GM18502 (cell line): ENCODE measurements around the gene FMN2.
"Not testable (repeated sequence)": the region's sequence is repeated elsewhere in the genome, so short reads cannot be mapped to it uniquely, and the experiment has no call there.

Source experiments
- ATAC-seq: cut with Tn5 transposase; IDR thresholded peaks from one replicate; pipeline ENCODE4 v1.9.1; 2021; ENCODE audit warnings: mild to moderate bottlenecking; ENCODE audit not compliant: unreplicated experiment, poor library complexity

The FMN2 gene

DNA sequence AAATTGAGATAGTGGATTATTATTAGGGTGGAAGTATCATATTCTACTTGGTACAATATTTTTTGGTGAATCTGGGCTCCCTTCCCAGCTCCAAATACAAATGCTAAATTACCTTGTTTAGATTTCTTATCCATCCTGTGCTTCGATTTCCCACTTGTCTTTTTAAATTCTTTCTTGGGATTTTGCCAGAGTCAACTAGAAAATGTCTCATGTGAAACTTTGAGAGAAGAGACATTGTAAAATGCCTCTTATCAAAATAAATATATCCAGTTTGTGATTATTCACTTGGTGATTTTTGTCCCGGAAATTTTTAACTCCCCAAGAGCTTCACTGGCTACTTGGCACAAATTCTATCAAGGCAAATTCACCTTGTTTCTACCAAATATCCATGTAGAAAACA is 202.0 kb downstream of the FMN2 start:
- ATAC-seq = no peak

DNA sequence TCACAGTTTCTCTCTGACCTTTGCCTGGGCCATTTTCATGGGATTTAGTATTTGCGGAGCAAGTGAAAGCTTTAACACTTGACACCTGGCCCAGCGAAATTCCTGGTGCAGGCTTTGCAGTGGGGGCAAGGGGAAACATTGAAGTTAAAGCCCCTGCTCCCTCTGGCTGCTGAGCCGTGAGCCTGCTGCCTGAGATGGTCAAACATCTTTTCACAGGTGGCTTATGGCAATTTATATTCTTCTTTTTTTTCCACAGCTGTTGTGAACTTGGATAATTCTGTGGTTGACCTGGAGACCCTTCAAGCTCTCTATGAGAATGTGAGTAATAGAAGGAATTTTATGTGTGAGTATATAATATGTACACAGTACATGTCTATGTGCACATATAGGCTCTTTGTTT is 202.9 kb downstream of the FMN2 start:
- ATAC-seq = no peak

DNA sequence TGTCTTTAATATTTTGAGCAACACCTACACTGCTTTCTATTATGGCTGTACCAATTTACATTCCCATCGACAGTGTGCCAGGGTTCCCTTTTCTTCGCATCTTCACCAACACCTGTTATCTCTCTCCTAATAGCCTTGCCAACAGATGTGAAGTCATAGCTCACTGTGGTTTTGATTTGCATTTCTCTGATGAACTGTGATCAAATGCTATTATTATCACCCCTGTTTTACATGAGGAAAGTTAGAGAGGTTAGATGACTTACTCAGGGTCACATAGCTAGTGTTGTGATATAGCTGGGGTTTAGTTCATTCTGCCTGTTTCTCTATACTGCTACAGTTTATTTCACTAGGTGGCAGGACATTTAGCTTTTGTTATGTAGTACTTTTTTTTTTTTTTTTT is 204.1 kb downstream of the FMN2 start:
- ATAC-seq = no peak

DNA sequence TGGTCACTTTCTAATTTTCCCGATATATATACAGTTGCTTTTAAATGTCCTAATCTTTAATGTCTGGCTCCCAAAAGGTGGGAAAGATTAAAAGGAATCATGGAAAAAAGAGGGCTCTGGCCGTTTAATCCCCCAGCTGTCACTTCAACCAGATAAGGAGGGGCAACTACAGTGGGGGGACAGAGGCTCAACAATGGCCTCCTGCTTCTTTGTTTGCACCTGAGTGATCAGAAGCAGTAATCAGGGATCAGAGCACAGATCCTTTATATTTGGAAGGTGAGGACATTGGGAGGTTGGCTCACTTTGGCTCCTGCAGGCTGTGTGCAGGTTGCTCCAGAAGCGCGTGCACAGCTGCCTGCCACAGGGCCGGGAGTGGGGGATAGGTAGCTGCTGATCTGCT is 212.8 kb downstream of the FMN2 start:
- ATAC-seq = no peak

DNA sequence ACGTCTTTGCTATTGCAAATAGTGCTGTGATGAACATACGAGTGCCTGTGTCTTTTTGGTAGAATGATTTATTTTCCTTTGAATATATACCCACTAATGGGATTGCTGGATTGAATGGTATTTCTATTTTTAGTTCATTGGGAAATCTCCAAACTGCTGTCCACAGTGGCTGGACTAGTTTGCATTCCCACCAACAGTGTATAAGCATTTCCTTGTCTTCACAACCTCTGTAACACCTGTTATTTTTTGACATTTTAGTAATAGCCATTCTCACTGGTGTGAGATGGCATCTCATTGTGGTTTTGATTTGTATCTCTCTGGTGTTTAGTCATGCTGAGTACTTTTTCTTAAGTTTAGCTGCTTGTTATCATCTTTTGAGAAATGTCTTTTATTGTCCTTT is 215.0 kb downstream of the FMN2 start:
- ATAC-seq = no peak

DNA sequence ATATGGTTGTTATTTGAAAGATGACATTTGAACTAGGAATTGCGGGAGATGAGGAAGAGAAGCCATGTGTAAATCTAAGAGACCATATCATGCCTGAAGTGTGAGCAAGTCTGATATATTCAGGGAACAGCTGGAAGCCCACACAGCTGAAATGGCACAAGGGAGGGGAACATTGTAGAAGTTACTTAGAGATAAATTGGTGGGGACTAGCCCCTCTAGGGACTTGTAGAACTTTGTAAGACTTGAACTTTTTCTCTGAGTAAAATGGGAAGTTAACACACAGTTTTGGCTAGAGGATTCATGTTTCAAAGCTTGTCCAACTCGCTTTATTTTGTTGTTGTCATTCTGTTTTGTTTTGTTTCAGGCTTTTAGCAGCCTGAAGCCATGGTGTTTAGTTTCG is 216.4 kb downstream of the FMN2 start:
- no peak for ATAC-seq

DNA sequence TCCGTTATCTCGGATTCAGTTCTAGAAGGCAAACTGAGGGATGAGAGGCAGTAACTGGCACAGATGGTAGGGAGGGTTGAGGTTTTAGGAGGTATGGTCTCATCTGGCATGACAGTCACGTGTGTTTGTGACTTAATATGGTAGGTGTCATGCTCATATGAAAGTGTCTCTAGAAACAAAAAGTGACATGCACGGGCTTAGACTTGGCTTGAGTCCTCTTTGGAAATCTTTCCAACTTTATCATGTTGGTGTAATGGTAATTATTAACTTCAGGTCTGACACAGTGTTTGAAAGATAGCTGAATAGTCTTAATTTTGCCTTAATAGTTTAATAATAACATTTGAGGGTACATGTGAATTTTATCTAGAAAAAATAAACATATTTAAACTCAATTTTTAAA is 218.1 kb downstream of the FMN2 start:
- ATAC-seq = no peak

DNA sequence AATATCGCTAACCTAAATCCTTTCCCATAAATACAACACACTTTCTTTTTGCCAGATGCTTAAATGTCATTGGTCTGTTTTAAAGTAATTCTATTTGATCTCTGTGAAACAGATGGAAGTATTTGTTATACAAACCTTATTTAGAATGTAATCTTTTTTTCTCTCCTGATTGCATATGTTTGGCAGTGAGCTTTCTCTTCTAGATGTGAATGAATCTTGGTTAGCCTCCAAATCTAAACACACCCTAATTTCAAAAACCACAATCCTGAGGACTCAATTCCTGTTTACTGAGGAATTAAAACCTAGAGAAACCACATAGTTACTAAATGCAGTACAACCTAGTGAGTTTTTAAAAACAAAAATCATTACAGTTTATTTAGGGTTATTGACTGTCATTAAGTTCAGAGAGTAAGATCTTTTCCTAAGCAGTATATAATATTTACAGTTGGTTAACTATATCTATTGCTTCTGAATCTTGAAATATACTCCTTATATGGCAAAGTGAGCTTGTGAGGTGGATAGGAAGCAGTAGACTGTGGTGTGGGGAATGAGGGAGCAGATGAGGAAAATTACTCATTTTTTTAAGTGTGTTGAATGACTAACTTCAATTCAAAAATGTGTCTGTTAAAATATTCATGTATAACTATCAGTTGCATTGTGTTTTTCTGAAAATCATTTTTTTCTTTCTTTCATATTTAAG is 218.7 kb downstream of the FMN2 start:
- ATAC-seq = no peak

DNA sequence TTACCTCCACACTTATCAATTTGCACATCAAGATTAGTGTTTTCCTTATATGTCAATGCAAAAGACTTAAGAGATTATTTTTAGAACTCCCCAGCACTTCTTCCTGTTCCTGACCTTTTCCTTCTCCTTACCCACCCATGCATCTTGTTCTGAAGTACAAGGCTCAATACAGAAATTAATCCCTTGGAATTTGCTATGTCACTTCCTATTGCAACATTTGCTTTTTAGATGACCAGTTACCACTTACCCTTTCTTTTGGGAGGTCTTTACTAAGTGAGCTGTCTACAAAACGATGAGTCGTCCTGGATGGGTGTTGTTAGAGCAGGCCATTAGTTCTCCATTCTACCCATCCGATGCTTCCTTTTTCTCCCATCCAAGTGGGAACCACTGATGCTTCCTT is 221.2 kb downstream of the FMN2 start:
- ATAC-seq = no peak

DNA sequence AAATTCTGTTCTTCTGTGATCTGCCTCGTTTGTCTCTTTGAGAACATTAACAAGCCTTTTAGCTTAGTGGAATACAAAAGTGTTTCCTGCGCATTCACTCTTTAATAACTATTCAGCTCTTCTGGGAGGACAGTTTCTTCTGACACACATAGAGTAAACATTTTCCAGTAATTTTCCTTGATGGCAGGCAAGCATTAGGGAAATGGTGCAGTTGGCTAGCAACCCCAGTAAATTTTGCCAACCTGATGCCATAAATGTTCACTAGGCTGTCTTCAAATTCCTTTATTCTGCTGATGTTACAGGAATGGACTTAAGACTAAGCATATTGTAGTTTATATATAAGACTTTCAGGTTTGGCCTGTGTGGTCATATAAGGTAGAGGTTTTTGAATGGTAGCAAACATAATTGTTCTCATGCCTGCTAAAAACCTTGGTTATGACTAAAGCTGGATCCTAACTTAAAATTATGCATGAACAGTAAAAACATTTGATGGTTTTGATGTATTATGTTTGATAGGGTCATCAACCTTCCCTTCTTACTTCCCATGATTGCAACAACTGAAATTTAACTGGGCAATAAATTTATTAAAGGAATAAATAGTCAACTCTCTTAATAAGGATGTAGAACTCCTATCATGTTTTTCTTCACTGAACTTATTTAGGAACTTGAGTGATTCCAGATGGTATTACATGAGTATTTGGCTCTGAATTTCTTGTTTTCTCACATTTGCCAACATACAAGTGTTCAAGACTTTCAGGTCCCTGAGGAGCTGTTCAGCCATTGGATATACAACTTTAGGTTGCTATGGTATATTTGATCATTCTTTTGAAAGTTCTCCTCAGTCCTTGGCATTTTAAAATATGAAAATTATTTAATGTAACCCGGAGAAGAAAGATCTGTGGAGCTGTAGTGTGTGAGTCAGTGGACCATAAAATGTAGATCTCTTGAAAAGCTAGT is 223.4 kb downstream of the FMN2 start:
- ATAC-seq = no peak

DNA sequence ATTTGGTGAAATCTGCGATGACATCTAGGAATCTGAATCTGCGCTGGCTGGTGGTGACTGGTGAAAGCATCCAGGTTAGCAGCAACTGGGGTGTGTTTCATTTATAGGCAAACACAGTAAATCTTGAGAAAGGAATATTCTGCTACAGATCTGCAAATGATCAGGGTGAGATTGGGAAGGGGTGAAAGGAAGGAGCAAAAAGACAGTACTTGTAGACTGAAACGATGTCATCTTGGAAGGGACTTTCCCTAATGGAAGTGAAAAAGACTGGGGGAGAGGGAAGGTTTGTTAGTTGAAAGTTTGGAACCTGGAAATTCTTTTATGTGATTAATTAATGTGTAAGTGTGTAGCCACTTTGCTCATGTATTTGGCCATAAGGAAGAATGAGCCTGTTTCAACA is 228.3 kb downstream of the FMN2 start:
- ATAC-seq = no peak

DNA sequence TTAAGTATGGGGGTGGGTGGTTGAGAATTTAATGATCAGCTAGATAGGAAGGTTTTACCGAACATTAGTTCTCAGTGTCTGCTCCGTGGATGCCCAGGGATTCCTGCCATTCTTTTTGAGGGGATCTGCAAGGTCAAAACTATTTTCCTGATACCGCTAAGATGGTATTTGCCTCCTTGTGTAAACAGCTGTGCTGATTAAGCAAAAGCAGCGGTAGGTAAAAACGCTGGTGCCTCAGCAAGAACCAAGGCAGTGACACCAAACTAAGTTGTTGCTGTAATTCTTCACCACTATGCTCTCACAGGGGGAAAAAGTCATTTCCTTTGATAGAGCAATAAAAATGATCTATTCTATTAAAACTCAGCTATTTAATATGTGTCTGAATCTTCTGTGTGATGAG is 229.0 kb downstream of the FMN2 start:
- no peak for ATAC-seq

DNA sequence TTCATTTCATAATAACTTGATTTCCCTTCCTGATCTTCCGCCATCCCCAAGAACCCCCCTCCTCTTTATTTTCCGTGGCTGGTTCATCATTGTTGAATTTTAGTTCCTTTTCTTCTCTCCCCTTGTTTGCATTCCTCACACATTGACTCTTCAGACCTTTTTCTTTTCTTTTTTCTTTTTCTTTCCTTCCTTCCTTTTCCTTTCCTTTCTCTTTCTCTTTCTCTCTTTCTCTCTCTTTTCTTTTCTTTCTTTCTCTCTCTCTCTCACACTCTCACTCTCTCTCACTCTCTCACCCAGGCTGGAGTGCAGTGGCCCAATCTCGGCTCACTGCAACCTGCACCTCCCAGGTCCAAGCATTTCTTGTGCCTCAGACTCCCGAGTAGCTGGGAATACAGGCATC is 231.3 kb downstream of the FMN2 start:
- no peak for ATAC-seq

DNA sequence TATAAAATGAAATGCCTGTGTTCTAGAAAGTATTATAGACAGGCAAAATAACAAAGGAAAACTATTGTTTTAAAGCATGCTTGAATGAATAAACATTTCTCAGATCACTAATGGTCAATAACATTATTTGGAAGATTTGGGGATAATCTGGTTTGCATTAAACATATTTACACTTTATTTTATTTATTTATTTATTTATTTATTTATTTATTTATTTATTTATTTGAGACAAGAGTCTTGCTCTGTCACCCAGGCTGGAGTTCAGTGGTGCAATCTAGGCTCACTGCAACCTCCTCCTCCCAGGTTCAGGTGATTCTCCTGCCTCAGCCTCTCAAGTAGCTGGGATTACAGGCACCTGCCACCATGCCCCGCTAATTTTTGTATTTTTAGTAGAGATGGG is 236.7 kb downstream of the FMN2 start:
- not testable (repeated sequence) for ATAC-seq

DNA sequence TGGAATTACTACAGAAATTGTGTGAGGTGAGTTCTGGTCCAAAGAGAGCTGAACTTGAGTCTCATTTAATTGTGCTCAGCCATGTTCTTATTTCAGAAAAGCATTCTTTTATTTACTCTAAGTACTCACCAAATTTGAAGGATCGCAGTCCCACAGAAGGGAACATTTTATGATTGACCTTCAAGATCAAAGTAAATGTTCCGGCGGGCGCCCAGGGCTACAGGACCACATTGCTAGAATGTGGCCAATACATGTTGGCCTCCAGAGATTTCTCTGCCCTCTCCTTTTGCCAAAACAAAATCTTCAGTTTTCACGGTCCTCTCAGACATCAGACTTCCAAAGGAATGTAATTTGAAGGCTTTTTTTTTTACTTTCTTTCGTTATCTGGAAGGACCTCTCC is 237.8 kb downstream of the FMN2 start:
- no peak for ATAC-seq

DNA sequence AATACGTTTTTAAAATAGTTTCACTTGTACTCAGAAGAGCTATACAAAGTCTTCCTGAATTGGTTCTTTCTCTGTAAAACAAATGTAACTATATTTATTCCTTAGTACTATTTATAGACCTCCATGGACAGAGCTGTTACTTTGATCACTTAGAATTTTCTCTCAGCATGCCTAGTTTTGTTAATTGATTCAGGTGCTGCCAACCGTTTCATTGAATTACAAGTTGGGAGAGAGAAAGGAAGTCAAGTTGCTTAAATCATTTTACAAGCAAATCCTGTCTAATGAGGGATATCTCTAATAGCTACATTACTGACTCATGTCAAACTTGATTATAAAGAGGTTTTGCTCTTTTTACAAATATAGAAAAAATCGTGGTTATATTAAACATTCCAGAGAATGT is 241.0 kb downstream of the FMN2 start:
- no peak for ATAC-seq

DNA sequence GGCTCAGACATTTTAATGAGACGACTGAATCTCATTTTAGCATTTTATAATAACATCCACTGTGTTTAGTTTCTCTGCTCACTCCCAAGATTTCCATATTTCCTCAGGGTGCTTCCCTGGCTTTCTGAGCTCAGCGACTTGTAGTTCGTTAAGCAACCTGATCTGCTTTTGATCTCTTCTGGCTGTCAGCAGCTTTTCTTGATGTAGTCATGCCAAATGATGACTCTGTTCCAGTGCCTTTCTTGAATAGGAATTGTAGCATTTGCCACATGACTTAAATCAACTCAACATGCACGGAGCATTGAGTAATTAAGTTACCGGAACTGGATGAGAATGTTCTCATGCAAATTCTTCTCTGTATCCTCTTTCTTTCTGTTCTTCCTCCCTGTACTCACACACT is 246.1 kb downstream of the FMN2 start:
- ATAC-seq = no peak

DNA sequence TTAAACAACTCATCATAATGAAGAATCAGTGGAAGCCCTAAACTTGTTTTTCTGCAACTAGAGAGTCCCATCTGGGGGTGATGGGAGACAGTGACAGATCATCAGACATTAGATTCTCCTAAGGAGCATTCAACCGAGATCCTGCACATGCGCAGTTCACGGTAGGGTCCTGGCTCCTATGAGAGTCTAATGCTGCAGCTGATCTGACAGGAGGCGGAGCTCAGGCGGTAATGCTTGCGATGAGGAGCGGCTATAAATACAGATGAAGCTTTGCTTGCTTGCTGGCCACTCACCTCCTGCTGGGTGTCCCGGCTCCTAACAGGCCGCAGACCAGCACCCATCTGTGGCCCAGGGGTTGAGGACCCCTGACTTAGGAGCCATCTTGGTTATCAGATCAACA is 247.2 kb downstream of the FMN2 start:
- ATAC-seq = no peak

DNA sequence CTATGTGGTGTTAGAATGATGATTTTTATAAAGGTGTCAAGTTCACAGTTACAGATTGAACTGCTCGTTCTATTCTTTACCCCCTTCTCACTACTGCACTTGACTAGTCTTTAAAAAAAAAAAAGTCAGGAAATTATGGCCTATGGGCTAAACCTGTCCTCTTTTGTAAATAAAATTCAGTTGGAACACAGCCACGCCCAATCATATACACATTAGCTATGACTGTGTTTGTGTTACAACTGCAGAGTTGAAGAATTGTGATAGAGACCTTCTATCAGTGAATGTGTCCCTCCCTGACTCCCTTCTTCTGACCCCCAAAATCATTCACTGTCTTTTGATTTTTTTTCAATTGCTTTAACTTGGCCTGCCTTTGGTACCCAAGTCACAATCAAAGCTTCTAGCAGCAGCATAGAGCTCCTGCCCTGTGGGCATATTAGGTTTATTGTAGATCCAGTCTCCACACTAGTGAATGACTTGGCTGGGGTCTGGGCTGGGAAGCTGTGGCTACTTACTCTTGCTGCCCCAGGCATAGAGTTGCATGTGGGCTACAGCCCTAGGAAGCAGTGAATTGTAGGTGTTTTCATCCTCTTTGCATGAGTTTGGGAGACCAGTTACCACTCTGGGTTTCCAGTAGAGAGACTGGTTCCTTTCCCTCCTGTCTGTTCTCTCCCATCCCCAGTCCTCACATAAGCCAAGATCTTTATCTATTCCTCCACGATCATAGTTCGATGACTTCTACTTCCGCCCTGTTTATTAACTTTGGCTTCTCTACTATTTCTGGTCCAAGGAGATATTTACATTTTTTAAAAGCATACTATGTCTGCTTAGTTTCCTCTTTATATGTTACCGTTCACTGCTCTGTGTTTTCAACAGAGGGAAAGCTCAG is 249.9 kb downstream of the FMN2 start:
- no peak for ATAC-seq

DNA sequence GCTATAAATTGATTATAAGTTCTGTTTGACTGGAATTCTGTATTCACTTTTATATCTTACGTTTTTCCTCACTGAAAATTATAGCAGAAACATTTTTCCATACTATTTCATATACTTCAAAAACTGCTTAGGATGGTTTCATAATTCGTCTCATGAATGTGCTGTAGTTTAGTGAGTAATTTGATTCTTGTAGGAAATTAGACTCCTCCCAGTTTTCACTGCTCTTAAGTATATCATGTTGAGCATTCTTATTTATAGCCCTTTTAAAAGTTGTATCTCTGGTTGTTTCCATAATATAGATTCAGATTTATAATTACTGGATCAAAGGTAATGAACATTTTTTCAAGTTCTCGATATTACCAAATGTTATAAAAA is 250.6 kb downstream of the FMN2 start:
- no peak for ATAC-seq

DNA sequence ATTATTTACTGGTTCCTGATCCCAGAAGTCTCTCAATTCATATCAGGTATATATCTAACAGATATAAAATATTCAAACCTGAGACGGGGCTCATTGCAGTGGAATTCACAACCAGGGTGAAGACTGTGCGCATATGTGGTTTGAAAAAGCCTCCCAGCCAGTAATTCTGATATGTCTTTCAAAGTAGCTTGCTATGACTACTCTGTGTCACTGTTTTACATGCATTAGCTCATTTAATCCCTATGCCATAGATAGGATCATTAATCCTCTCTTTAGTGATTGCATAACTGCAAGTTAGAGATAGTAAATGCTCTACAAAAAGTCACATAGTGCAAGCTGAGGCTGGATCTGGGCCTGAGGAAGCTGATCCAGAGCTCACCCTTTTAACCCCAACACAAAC is 251.4 kb downstream of the FMN2 start:
- no peak for ATAC-seq
